GM19043 (cell line): ENCODE data around the gene TOP3B.
"Not testable (repeated sequence)": the region's sequence is repeated elsewhere in the genome, so short reads cannot be mapped to it uniquely, and the experiment has no call there.

Experiments used
- ATAC-seq: cut with Tn5 transposase; IDR thresholded peaks from one replicate; pipeline ENCODE4 v1.9.1; 2021; ENCODE audit warnings: low read depth; ENCODE audit not compliant: unreplicated experiment

The TOP3B gene

DNA sequence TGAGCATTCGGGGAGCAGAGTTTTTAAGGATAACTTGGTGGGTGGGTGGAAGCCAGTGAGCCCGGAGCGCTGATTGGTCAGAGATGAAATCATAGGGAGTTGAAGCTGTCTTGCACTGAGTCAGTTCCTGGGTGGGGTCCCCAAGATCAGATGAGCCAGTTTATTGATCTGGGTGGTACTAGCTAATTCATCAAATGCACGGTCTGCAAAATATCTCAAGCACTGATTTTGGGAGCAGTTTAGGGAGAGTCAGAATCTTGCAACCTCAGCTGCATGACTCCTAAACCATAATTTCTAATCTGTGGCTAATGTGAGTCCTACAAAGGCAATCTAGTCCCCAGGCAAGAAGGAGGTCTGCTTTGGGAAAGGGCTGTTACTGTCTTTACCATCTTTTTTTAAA, 72.2 kb downstream of the TOP3B start:
- ATAC-seq: not testable (repeated sequence)

DNA sequence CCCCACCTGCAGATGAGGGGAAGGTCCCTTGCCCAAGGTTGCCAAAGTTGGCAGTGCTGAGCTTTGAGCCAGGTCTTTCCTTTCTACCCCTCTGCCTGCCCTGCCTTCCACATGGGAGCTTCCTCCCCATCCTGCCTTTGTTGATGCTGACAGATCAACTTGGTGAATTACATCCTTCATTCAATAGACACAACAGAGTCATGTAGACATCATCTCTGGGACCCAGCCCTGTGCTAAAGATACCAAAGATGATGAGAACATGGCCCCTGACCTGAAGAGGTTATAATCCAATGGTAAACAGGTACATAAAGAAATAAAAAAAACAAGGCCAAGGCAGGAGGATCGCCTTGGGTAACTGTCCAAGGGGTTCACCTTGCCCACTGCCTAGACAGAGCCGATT, 72.7 kb downstream of the TOP3B start:
- no peak for ATAC-seq

DNA sequence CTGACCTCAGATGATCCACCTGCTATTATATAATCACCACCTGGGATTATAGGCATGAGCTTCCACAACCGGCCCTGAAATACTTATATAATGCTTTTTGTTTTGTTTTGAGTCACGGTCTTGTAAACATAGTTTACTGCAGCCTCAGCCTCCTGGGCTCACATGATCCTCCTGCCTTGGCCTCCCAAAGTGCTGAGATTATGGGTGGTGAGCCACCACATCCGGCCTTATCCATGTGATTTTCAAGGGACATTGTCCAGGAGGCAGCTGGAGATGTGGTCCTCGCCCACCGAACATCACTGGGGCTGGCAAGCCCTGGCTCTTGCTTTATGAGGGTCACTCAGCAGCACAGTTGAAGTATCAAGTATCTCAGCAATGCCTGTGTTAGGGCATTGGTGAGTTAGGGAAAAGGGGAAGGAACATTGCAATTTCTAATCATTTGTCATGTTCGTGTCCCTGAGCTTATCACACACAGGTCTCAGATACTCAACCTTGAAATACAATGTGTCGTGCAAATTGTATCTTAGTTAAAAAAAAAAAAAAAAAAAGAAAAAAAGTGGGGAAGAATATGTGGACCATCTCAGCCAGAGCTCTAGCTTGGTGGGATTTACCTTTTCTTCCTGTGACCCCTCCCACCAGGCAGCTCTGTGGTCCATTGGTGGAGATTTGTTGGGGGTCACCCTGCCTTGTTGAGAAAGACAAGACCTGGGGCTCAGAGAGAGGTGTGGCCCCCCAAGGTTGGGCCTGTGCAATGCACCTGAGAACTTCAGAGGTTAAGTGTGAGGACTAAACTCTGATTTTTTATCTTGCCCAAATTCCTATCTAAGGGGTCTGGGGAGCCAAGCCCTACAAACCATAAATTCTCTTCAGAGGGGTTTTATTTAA, 74.7 kb downstream of the TOP3B start:
- no peak for ATAC-seq
